ENCODE results near the gene SERPINE3. TPM values are rescaled to one million over a fixed set of nuclear protein-coding genes. Genes with fewer than 3 reads are reported as not detected.

SERPINE3 gene

GRCh38 chr13:51412431-51412830 lies 72.9 kb downstream of the SERPINE3 start:
- Histone ChIP-seq H3K14ac (ENCODE audit: low read length) (no peak overlapping the region), H3K4me2 (ENCODE audit: insufficient read depth, low read length, poor library complexity, severe bottlenecking) (no peak overlapping the region), H3K4me3 (ENCODE audit: low read length in 2 of 2) (no peak overlapping the region), H3K27ac (replicated peaks; ENCODE audit: low read length) (no peak overlapping the region), H3K27me3 (ENCODE audit: control insufficient read depth in 3 of 3, insufficient read depth in 3 of 3, low read depth in 1 of 3, low read length in 3 of 3) (no peaks in the 10 kb centered on the region), H3K9me3 (replicated peaks in 1 of 2; ENCODE audit: control insufficient read depth in 2 of 2, insufficient read depth in 1 of 2, low read depth in 1 of 2, low read length in 2 of 2) (peaks cover 0 to 20% of the 10 kb centered on the region in 2 donors), H2BK120ac (ENCODE audit: low read depth, low read length) (no peak overlapping the region), H2AK5ac (ENCODE audit: low read depth, low read length) (no peak overlapping the region), H3K36me3 (replicated peaks in 1 of 2; ENCODE audit: control insufficient read depth in 2 of 2, insufficient read depth in 2 of 2, low read length in 2 of 2) (peaks cover 2 to 29% of the 10 kb centered on the region in 2 donors), H4K91ac (ENCODE audit: low read depth, low read length, poor library complexity) (no peak overlapping the region), H3K9ac (ENCODE audit: low read depth, low read length, poor library complexity) (no peak overlapping the region), H3K23ac (ENCODE audit: low read depth, low read length, poor library complexity) (no peak overlapping the region), H3K18ac (ENCODE audit: low read length) (no peak overlapping the region), H3K4me1 (ENCODE audit: control insufficient read depth in 2 of 2, insufficient read depth in 1 of 2, low read depth in 1 of 2, low read length in 2 of 2) (no peaks in the 10 kb centered on the region), H2BK5ac (ENCODE audit: low read length) (no peak overlapping the region), H2BK15ac (ENCODE audit: low read length) (no peak overlapping the region), H3K79me1 (ENCODE audit: low read depth, low read length) (no peaks in the 10 kb centered on the region), H2AFZ (ENCODE audit: low read length) (no peak overlapping the region), H3K4ac (ENCODE audit: low read length) (no peak overlapping the region), H4K8ac (ENCODE audit: low read depth, low read length) (no peak overlapping the region), H2BK12ac (ENCODE audit: low read length) (no peak overlapping the region)
- no peak for DNase-seq (ENCODE audit: low spot score)
- WGBS, 2 donors (ENCODE audit: extremely low coverage in 2 of 2, insufficient read length in 2 of 2, insufficient replicate concordance in 1 of 2): no CpG with 5 or more reads among the region's 3 CpGs

Small RNA genes within 50 kb of the gene (small RNA-seq; reads per million reads assigned to genes)
- not detected for gene MIR5693 (ENCODE audit: insufficient read depth)
